Astrocyte (in vitro differentiated cells and primary cell): Measurements from ENCODE around the gene SLC17A5.

Source experiments
- CTCF ChIP-seq: IDR thresholded peaks from 2 replicates; pipeline ENCODE4 v1.5.1; 2011; ENCODE audit warnings: low read depth, mild to moderate bottlenecking, inconsistent platforms, low read length, moderate library complexity; ENCODE audit not compliant: insufficient read depth
- EZH2 ChIP-seq: IDR thresholded peaks from 2 replicates; pipeline ENCODE4 v1.6.1; 2012; ENCODE audit warnings: mild to moderate bottlenecking, low read length, inconsistent platforms; ENCODE audit not compliant: insufficient read depth

GRCh38 chr6:73655341-73655917, 1.6 kb upstream of the SLC17A5 start:
- TF ChIP-seq CTCF: no peak
- TF ChIP-seq EZH2: no peak
